H1 (cell line): ENCODE results near the gene CHRNA1. TPM values are rescaled to one million over a fixed set of nuclear protein-coding genes. Genes with fewer than 3 reads are reported as not detected.

Experiments used
- CTCF ChIA-PET: fragments of 300-600 bp; sonication (Branson Sonifier 250); formaldehyde crosslinking; loops from one replicate; lab custom pipeline; 2021; ENCODE audit not compliant: partially characterized antibody; lab: Charles Lee
- POLR2A ChIA-PET: fragments of 300-600 bp; sonication (Branson Sonifier 250); formaldehyde crosslinking; loops from one replicate; lab custom pipeline; 2021; ENCODE audit warnings: inconsistent platforms; ENCODE audit not compliant: partially characterized antibody; lab: Charles Lee
- DNase-seq, 2 experiments: peaks; one replicate each; pipeline versions ENCODE4 v3.0.0 to v3.0.0-alpha.2; 2010 to 2022; ENCODE audit warnings: low spot score in 2 of 2, low read depth in 1 of 2, mixed read lengths in 1 of 2
- FAIRE-seq: peaks from 2 replicates; lab custom pipeline; 2011; peaks lifted over from hg19 to GRCh38; lab: Jason Lieb, UNC
- H2AFZ ChIP-seq: 2 replicates; pipeline ENCODE4 v1.8.1; 2012; ENCODE audit warnings: low read length, inconsistent platforms
- H2AK5ac ChIP-seq: 2 replicates; pipeline ENCODE4 v1.6.1; 2013; ENCODE audit warnings: low read depth, low read length
- H2BK120ac ChIP-seq: replicated peaks from 2 replicates; pipeline ENCODE3; 2013; ENCODE audit warnings: low read depth, low read length, inconsistent platforms
- H2BK12ac ChIP-seq: 2 replicates; pipeline ENCODE4 v1.6.1; 2013; ENCODE audit warnings: low read depth, low read length
- H2BK15ac ChIP-seq: 2 replicates; pipeline ENCODE4 v1.6.1; 2013; ENCODE audit warnings: low read length
- H2BK20ac ChIP-seq: 2 replicates; pipeline ENCODE4 v1.6.1; 2013; ENCODE audit warnings: low read length
- H2BK5ac ChIP-seq: 2 replicates; pipeline ENCODE4 v1.6.1; 2013; ENCODE audit warnings: low read depth, low read length
- H3K14ac ChIP-seq: 2 replicates; pipeline ENCODE4 v1.6.1; 2013; ENCODE audit warnings: inconsistent platforms; ENCODE audit not compliant: insufficient read length
- H3K18ac ChIP-seq: 2 replicates; pipeline ENCODE4 v1.6.1; 2013; ENCODE audit warnings: low read length; ENCODE audit errors: extremely low read depth
- H3K23ac ChIP-seq: 2 replicates; pipeline ENCODE4 v1.6.1; 2013; ENCODE audit warnings: inconsistent platforms; ENCODE audit not compliant: insufficient read length
- H3K23me2 ChIP-seq: 2 replicates; pipeline ENCODE4 v1.6.1; 2013; ENCODE audit warnings: low read depth, low read length
- H3K27ac ChIP-seq: 2 replicates; pipeline ENCODE4 v1.6.1; 2011; ENCODE audit warnings: low read depth, low read length, inconsistent platforms
- H3K27me3 ChIP-seq, 4 experiments: replicated peaks in 1 of 4; 1 replicate in 1 of 4; 2 replicates in 3 of 4; pipeline versions ENCODE4 v1.6.1 to v1.8.1; 2011 to 2013; ENCODE audit warnings: low read length in 3 of 4, mild to moderate bottlenecking in 3 of 4, inconsistent platforms in 2 of 4, mixed read lengths in 2 of 4, moderate library complexity in 1 of 4; ENCODE audit not compliant: control insufficient read depth in 3 of 4, insufficient read depth in 3 of 4; ENCODE audit errors: extremely low read depth in 1 of 4
- H3K36me3 ChIP-seq, 4 experiments: 2 replicates each; pipeline versions ENCODE4 v1.6.1 to v1.8.1; 2011 to 2013; ENCODE audit warnings: mild to moderate bottlenecking in 4 of 4, low read length in 3 of 4, moderate library complexity in 2 of 4, control low read depth in 1 of 4, inconsistent platforms in 1 of 4; ENCODE audit not compliant: insufficient read depth in 4 of 4, control insufficient read depth in 2 of 4
- H3K4ac ChIP-seq: replicated peaks from 2 replicates; pipeline ENCODE3; 2013; ENCODE audit warnings: low read length, low read depth, mixed read lengths, inconsistent platforms; ENCODE audit not compliant: insufficient read length
- H3K4me1 ChIP-seq, 4 experiments: replicated peaks in 1 of 4; 1 replicate in 1 of 4; 2 replicates in 3 of 4; pipeline versions ENCODE4 v1.6.1 to v1.8.1; 2011 to 2013; ENCODE audit warnings: low read length in 3 of 4, inconsistent platforms in 2 of 4, mixed read lengths in 1 of 4; ENCODE audit not compliant: insufficient read depth in 4 of 4, control insufficient read depth in 3 of 4
- H3K4me2 ChIP-seq, 2 experiments: 2 replicates each; pipeline versions ENCODE4 v1.6.1 to v1.8.1; 2011 to 2013; ENCODE audit warnings: low read depth in 2 of 2, low read length in 2 of 2, control low read depth in 1 of 2, inconsistent platforms in 1 of 2, mild to moderate bottlenecking in 1 of 2; ENCODE audit not compliant: insufficient read depth in 1 of 2
- H3K4me3 ChIP-seq, 4 experiments: fragments of 200-600, 300-600 bp in 1 of 4; sonication (generic), shearing (Covaris generic), sonication (Bioruptor Twin) in 1 of 4; 2 replicates each; pipeline versions ENCODE4 v1.5.1 to v1.8.1; 2011 to 2016; ENCODE audit warnings: low read length in 4 of 4, low read depth in 3 of 4, control low read depth in 2 of 4, inconsistent platforms in 2 of 4, mild to moderate bottlenecking in 2 of 4, mixed read lengths in 1 of 4, moderate library complexity in 1 of 4; ENCODE audit not compliant: insufficient read depth in 2 of 4; ENCODE audit errors: extremely low read depth in 1 of 4
- H3K56ac ChIP-seq: replicated peaks from 2 replicates; pipeline ENCODE3; 2013; ENCODE audit warnings: low read depth, mild to moderate bottlenecking, mixed read lengths, low read length, inconsistent platforms; ENCODE audit not compliant: insufficient read length
- H3K79me1 ChIP-seq: 2 replicates; pipeline ENCODE4 v1.6.1; 2013; ENCODE audit warnings: low read depth, low read length, control low read depth
- H3K79me2 ChIP-seq, 2 experiments: 2 replicates each; pipeline versions ENCODE4 v1.6.1 to v1.8.1; 2012 to 2013; ENCODE audit warnings: low read length in 2 of 2, mild to moderate bottlenecking in 2 of 2, inconsistent platforms in 1 of 2; ENCODE audit not compliant: insufficient read depth in 2 of 2, control insufficient read depth in 1 of 2
- H3K9ac ChIP-seq, 4 experiments: replicated peaks in 1 of 4; 1 replicate in 1 of 4; 2 replicates in 3 of 4; pipeline versions ENCODE4 v1.6.1 to v1.8.1; 2011 to 2013; ENCODE audit warnings: low read depth in 3 of 4, low read length in 3 of 4, control low read depth in 2 of 4, mild to moderate bottlenecking in 2 of 4, moderate library complexity in 2 of 4, inconsistent platforms in 1 of 4; ENCODE audit errors: extremely low read depth in 1 of 4
- H3K9me3 ChIP-seq, 2 experiments: 2 replicates each; pipeline versions ENCODE4 v1.6.1 to v1.8.1; 2012 to 2013; ENCODE audit warnings: mild to moderate bottlenecking in 2 of 2, moderate library complexity in 2 of 2, control low read depth in 1 of 2, inconsistent platforms in 1 of 2, low read depth in 1 of 2, low read length in 1 of 2, mixed read lengths in 1 of 2; ENCODE audit not compliant: insufficient read depth in 2 of 2
- H4K20me1 ChIP-seq, 2 experiments: replicated peaks in 1 of 2; 2 replicates each; pipeline versions ENCODE3 to v1.8.1; 2011 to 2013; ENCODE audit warnings: inconsistent platforms in 2 of 2, low read length in 2 of 2, mild to moderate bottlenecking in 1 of 2; ENCODE audit not compliant: insufficient read depth in 2 of 2, control insufficient read depth in 1 of 2
- H4K5ac ChIP-seq: 2 replicates; pipeline ENCODE4 v1.6.1; 2013; ENCODE audit warnings: low read length, low read depth, mixed read lengths, inconsistent platforms; ENCODE audit not compliant: insufficient read length
- H4K8ac ChIP-seq: 2 replicates; pipeline ENCODE4 v1.8.0; 2013; ENCODE audit warnings: mild to moderate bottlenecking, moderate library complexity, low read length, inconsistent platforms; ENCODE audit not compliant: insufficient read depth; ENCODE audit errors: extremely low read depth
- H4K91ac ChIP-seq: replicated peaks from 2 replicates; pipeline ENCODE3; 2013; ENCODE audit warnings: low read length, mixed read lengths, inconsistent platforms; ENCODE audit not compliant: insufficient read length
- ATF2 ChIP-seq: IDR thresholded peaks from 2 replicates; pipeline ENCODE4 v1.6.1; 2012; ENCODE audit warnings: low read length, inconsistent platforms
- BACH1 ChIP-seq: IDR thresholded peaks from 2 replicates; pipeline ENCODE4 v1.6.1; 2012; ENCODE audit warnings: low read length, improper control_type of control experiment
- CEBPB ChIP-seq: IDR thresholded peaks from 2 replicates; pipeline ENCODE4 v1.6.1; 2012; ENCODE audit warnings: low read depth, low read length
- CHD1 ChIP-seq: IDR thresholded peaks from 2 replicates; pipeline ENCODE4 v1.6.1; 2012; ENCODE audit warnings: low read depth, low read length, improper control_type of control experiment
- CREB1 ChIP-seq: IDR thresholded peaks from 2 replicates; pipeline ENCODE4 v1.6.1; 2012; ENCODE audit warnings: inconsistent platforms
- EP300 ChIP-seq, 2 experiments: IDR thresholded peaks; 1 replicate in 1 of 2; 2 replicates in 1 of 2; pipeline ENCODE4 v1.6.1; 2011 to 2012; ENCODE audit warnings: low read depth in 2 of 2, low read length in 2 of 2, mild to moderate bottlenecking in 2 of 2, borderline replicate concordance in 1 of 2, inconsistent platforms in 1 of 2, moderate library complexity in 1 of 2
- HDAC6 ChIP-seq: IDR thresholded peaks from one replicate; pipeline ENCODE4 v1.7.1; 2012; ENCODE audit warnings: low read depth, mild to moderate bottlenecking, inconsistent platforms, low read length, moderate library complexity
- JUN ChIP-seq: IDR thresholded peaks from 2 replicates; pipeline ENCODE4 v1.6.1; 2011; ENCODE audit warnings: low read depth, mild to moderate bottlenecking, improper control_type of control experiment, low read length
- PHF8 ChIP-seq: fragments of 200-600 bp; sonication (generic); conservative IDR thresholded peaks from 2 replicates; pipeline ENCODE4 v1.7.1; 2012; ENCODE audit warnings: low read depth, mild to moderate bottlenecking, inconsistent platforms, low read length, moderate library complexity
- RBBP5 ChIP-seq: IDR thresholded peaks from 2 replicates; pipeline ENCODE4 v1.7.1; 2012; ENCODE audit warnings: low read depth, mild to moderate bottlenecking, inconsistent platforms, low read length, moderate library complexity, borderline replicate concordance
- RXRA ChIP-seq: IDR thresholded peaks from 2 replicates; pipeline ENCODE4 v1.6.1; 2011; ENCODE audit warnings: low read depth, mild to moderate bottlenecking, low read length, moderate library complexity; ENCODE audit not compliant: insufficient read depth
- ZNF274 ChIP-seq: IDR thresholded peaks from 2 replicates; pipeline ENCODE4 v1.7.0; 2012; ENCODE audit warnings: low read length, borderline replicate concordance; ENCODE audit errors: extremely low read depth
- WGBS, 2 experiments: shearing (Covaris generic) in 1 of 2; methylation state at CpG; one replicate each; pipeline versions ENCODE4 v1.1.6 to v1.1.7; 2013 to 2015; ENCODE audit warnings: low lambda C conversion rate in 2 of 2, mixed read lengths in 2 of 2, inconsistent platforms in 1 of 2, low coverage in 1 of 2, missing lambda C conversion rate in 1 of 2; ENCODE audit not compliant: insufficient replicate concordance in 2 of 2, insufficient coverage in 1 of 2, insufficient read length in 1 of 2; ENCODE audit errors: extremely low coverage in 1 of 2, missing lambda C conversion rate in 1 of 2; 5-methylcytosine and 5-hydroxymethylcytosine counted together
- polyA plus RNA-seq, 7 experiments: library from polyadenylated mRNA; depleted of rRNA in 3 of 7; stranded (reverse) in 5 of 7; unstranded in 2 of 7; fragments of >200 nt in 5 of 7; fragments of 200-250 nt in 2 of 7; gene quantifications; 1 replicate in 5 of 7; 2 replicates in 1 of 7; 4 replicates in 1 of 7; pipeline versions ENCODE4 v1.2.1 to v1.2.3, GENCODE V29; 2011 to 2013; ENCODE audit warnings: missing spikeins in 2 of 7, mixed read lengths in 2 of 7
- total RNA-seq: library from RNA; stranded (reverse); fragmentation: NEBNext Ultra II Directional; extraction: Animal tissue kit (Norgen Biotek cat#: 25700); gene quantifications from 2 replicates; pipeline ENCODE4 v1.2.1, GENCODE V29; 2021

Gene CHRNA1
- total and polyA plus RNA-seq, 2 of the 8 experiments (the other 6 are each of a cell fraction or from before 2014, with no cell fraction given), result 0.11 to 0.15 TPM

DNA sequence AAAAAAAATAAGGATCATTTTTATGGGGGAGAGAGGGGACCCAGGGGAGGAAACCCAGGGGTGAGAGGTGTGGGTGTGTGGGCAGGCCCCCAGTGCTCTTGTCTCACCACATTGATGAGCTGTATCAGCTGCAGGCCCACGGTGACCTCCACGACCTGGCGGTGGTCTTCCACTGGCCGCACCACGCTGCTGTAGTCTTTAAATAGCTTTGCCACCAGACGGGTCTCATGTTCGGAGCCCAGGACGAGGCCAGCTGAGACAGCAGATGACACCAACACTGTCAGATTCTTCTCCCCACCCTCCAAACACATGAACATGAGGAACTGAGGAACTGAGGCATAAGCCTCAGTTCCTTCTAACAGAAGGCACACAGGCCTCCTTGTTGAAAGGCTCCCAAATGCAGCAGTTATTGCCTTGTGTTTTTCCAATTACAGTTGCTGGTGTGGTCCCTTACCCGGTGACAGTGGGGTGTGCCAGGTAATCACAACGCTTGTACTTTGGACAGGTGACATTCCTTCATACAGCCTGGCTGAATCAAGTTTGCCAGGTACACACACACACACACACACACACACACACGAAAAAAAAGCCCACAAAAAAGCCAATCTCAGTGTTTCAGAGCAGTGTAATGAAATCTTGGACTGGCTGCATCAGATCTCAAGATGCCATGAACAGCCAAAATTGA is 4.7 kb downstream of the CHRNA1 start:
- Histone ChIP-seq H2AK5ac (no peak overlapping the region), H3K79me1 (no peaks in the 10 kb centered on the region), H3K36me3 (no peaks in the 10 kb centered on the region), H3K27ac (no peak overlapping the region), H3K56ac (no peak overlapping the region), H2BK12ac (no peak overlapping the region), H4K20me1 (no peaks in the 10 kb centered on the region), H3K4me2 (no peak overlapping the region), H3K23me2 (no peaks in the 10 kb centered on the region), H4K91ac (no peak overlapping the region), H3K9me3 (no peaks in the 10 kb centered on the region), H4K5ac (no peak overlapping the region), H2BK5ac (no peak overlapping the region), H2BK120ac (no peak overlapping the region), H3K79me2 (no peaks in the 10 kb centered on the region), H3K18ac (no peak overlapping the region), H3K4me3 (no peak overlapping the region), H2BK15ac (no peak overlapping the region), H3K4me1 (peaks cover 0 to 5% (median 0%) of the 10 kb centered on the region in 4 experiments; a peak in 1 of 7 replicates), H2BK20ac (no peak overlapping the region), H3K23ac (no peak overlapping the region), H3K14ac (no peak overlapping the region), H3K9ac (no peak overlapping the region), H3K4ac (no peak overlapping the region), H2AFZ (no peak overlapping the region), H3K27me3 (no peaks in the 10 kb centered on the region; a peak in 1 of 7 replicates), H4K8ac (no peak overlapping the region)
- ChIA-PET POLR2A (no interaction called here), CTCF (interaction anchor here (1.1 to 2.6 kb wide), 4 partner anchors 10 to 226 kb away, joined by 3 to 10 read pairs (median 4); no protein-coding TSS in a partner anchor)
- WGBS, 2 experiments, result 94% methylated on average over 11 of the region's 11 CpGs; no CpG with 5 or more reads in 1 of the 2 experiments
- DNase-seq (no peak), FAIRE-seq (no peak)
- no peak for TF ChIP-seq EP300 (IDR thresholded peaks at IDR 0.05; ENCODE audit: borderline replicate concordance in 1 of 2, low read depth in 2 of 2, low read length in 2 of 2)
- TF ChIP-seq ATF2, result no peak
- TF ChIP-seq HDAC6, result no peak
- no peak for TF ChIP-seq RXRA
- no peak for TF ChIP-seq CEBPB
- TF ChIP-seq CREB1, result no peak
- no peak for TF ChIP-seq RBBP5
- no peak for TF ChIP-seq CHD1
- no peak for TF ChIP-seq ZNF274
- no peak for TF ChIP-seq JUN
- no peak for TF ChIP-seq BACH1
- no peak for TF ChIP-seq PHF8
